ENCODE data around the gene PROX1. TPM values are rescaled to one million over a fixed set of nuclear protein-coding genes. Genes with fewer than 3 reads are reported as not detected.

The PROX1 gene
- polyA plus RNA-seq, 3 donors: 0.07 TPM; not detected in 2

- DNase-seq: no peak
- Histone ChIP-seq H3K79me2 (ENCODE audit: insufficient read depth, low read length) (no peaks in the 10 kb centered on the region), H3K4me3 (replicated peaks in 1 of 3; ENCODE audit: low read depth in 2 of 3, low read length in 3 of 3) (no peak overlapping the region), H3K27ac (ENCODE audit: low read depth in 1 of 2, low read length in 2 of 2) (no peak overlapping the region), H3K27me3 (ENCODE audit: control insufficient read depth in 2 of 2, insufficient read depth in 2 of 2, low read length in 2 of 2) (no peaks in the 10 kb centered on the region), H3K36me3 (replicated peaks in 1 of 2; ENCODE audit: control insufficient read depth in 1 of 2, insufficient read depth in 2 of 2, low read length in 2 of 2) (no peaks in the 10 kb centered on the region), H3K9ac (ENCODE audit: insufficient read depth, low read length, poor library complexity, severe bottlenecking) (no peak overlapping the region), H2AFZ (ENCODE audit: insufficient read depth, low read depth, low read length, poor library complexity, severe bottlenecking) (no peak overlapping the region), H4K20me1 (ENCODE audit: insufficient read depth, low read length) (no peaks in the 10 kb centered on the region), H3K9me3 (replicated peaks in 1 of 2; ENCODE audit: control insufficient read depth in 1 of 2, insufficient read depth in 1 of 2, low read length in 2 of 2) (no peaks in the 10 kb centered on the region), H3K4me1 (ENCODE audit: control insufficient read depth in 1 of 2, insufficient read depth in 2 of 2, low read length in 2 of 2) (no peaks in the 10 kb centered on the region), H3K4me2 (replicated peaks; ENCODE audit: extremely low read depth, low read length, poor library complexity, severe bottlenecking) (no peak overlapping the region)
- Mint-ChIP-seq H3K27me3 (ENCODE audit: low read depth in 3 of 3) (peaks cover 0 to 5% (median 0%) of the 10 kb centered on the region in 3 donors), H3K9me3 (peaks cover 0 to 4% (median 0%) of the 10 kb centered on the region in 7 donors), H3K36me3 (no peaks in the 10 kb centered on the region), H3K4me3 (no peak overlapping the region), H3K27ac (no peak overlapping the region), H3K4me1 (no peaks in the 10 kb centered on the region)
- intact Hi-C loops (cut with micrococcal nuclease): no loop called here
- no CpG with 5 or more reads among the region's 3 CpGs for WGBS (ENCODE audit: insufficient coverage)
- TF ChIP-seq CTCF (IDR thresholded peaks at IDR 0.05): no peak
These were observed 47.9 kb upstream of the PROX1 start for GRCh38 chr1:213939888-213940287.

GRCh38 chr1:213940947-213941346 lies 46.8 kb upstream of the PROX1 start:
- Histone ChIP-seq H3K4me3 (replicated peaks in 1 of 3; ENCODE audit: low read depth in 2 of 3, low read length in 3 of 3) (no peak overlapping the region), H3K4me2 (replicated peaks; ENCODE audit: extremely low read depth, low read length, poor library complexity, severe bottlenecking) (no peak overlapping the region), H2AFZ (ENCODE audit: insufficient read depth, low read depth, low read length, poor library complexity, severe bottlenecking) (no peak overlapping the region), H3K27me3 (ENCODE audit: control insufficient read depth in 2 of 2, insufficient read depth in 2 of 2, low read length in 2 of 2) (no peaks in the 10 kb centered on the region), H3K4me1 (ENCODE audit: control insufficient read depth in 1 of 2, insufficient read depth in 2 of 2, low read length in 2 of 2) (no peaks in the 10 kb centered on the region), H3K9me3 (replicated peaks in 1 of 2; ENCODE audit: control insufficient read depth in 1 of 2, insufficient read depth in 1 of 2, low read length in 2 of 2) (no peaks in the 10 kb centered on the region), H3K27ac (ENCODE audit: low read depth in 1 of 2, low read length in 2 of 2) (no peak overlapping the region), H3K36me3 (replicated peaks in 1 of 2; ENCODE audit: control insufficient read depth in 1 of 2, insufficient read depth in 2 of 2, low read length in 2 of 2) (no peaks in the 10 kb centered on the region), H4K20me1 (ENCODE audit: insufficient read depth, low read length) (no peaks in the 10 kb centered on the region), H3K79me2 (ENCODE audit: insufficient read depth, low read length) (no peaks in the 10 kb centered on the region), H3K9ac (ENCODE audit: insufficient read depth, low read length, poor library complexity, severe bottlenecking) (no peak overlapping the region)
- intact Hi-C loops (cut with micrococcal nuclease): no loop called here
- Mint-ChIP-seq H3K9me3 (peaks cover 0 to 4% (median 0%) of the 10 kb centered on the region in 7 donors), H3K4me1 (no peaks in the 10 kb centered on the region), H3K27me3 (ENCODE audit: low read depth in 3 of 3) (peaks cover 0 to 8% (median 0%) of the 10 kb centered on the region in 3 donors), H3K4me3 (no peak overlapping the region), H3K27ac (no peak overlapping the region), H3K36me3 (no peaks in the 10 kb centered on the region)
- DNase-seq: no peak
- TF ChIP-seq CTCF (IDR thresholded peaks at IDR 0.05): no peak

All from CD14-positive monocyte (primary cell).